Neural progenitor cell (in vitro differentiated cells): ENCODE data around the gene C9orf78. TPM values are rescaled to one million over a fixed set of nuclear protein-coding genes. Genes with fewer than 3 reads are reported as not detected.
A peak's percentile ranks its signal among the peaks of the same experiment; 100 is the strongest.

Experiments used
- DNase-seq: peaks from one replicate; pipeline ENCODE4 v3.0.0-alpha.2; 2016; ENCODE audit warnings: low spot score
- H2AFZ ChIP-seq: fragments of 200-600 bp; sonication (generic); replicated peaks from 2 replicates; pipeline ENCODE4 v1.6.1; 2016; ENCODE audit warnings: antibody characterized with exemption
- H3F3A ChIP-seq: fragments of 200-600 bp; sonication (generic); 2 replicates; pipeline ENCODE4 v1.6.1; 2016; ENCODE audit warnings: antibody characterized with exemption, low read depth
- H3K27ac ChIP-seq: fragments of 200-600 bp; sonication (generic); 2 replicates; pipeline ENCODE4 v1.5.1; 2016; ENCODE audit warnings: mild to moderate bottlenecking
- H3K27me3 ChIP-seq: fragments of 200-600 bp; sonication (generic); 2 replicates; pipeline ENCODE4 v1.6.1; 2016; ENCODE audit warnings: mild to moderate bottlenecking, moderate library complexity
- H3K36me3 ChIP-seq: fragments of 200-600 bp; sonication (generic); 2 replicates; pipeline ENCODE4 v1.5.1; 2016
- H3K4me1 ChIP-seq: fragments of 200-600 bp; sonication (generic); 2 replicates; pipeline ENCODE4 v1.6.1; 2016; ENCODE audit warnings: mixed run types
- H3K4me2 ChIP-seq: fragments of 200-600 bp; sonication (generic); 2 replicates; pipeline ENCODE4 v1.6.1; 2016
- H3K4me3 ChIP-seq: fragments of 200-600 bp; sonication (generic); 2 replicates; pipeline ENCODE4 v1.5.1; 2016
- H3K79me2 ChIP-seq: fragments of 200-600 bp; sonication (generic); 2 replicates; pipeline ENCODE4 v1.6.1; 2016; ENCODE audit warnings: low read depth
- H3K9ac ChIP-seq: fragments of 200-600 bp; sonication (generic); 2 replicates; pipeline ENCODE4 v1.6.1; 2016
- H3K9me3 ChIP-seq: fragments of 200-600 bp; sonication (generic); 2 replicates; pipeline ENCODE4 v1.5.1; 2016; ENCODE audit warnings: low read depth
- H4K20me1 ChIP-seq: fragments of 200-600 bp; sonication (generic); 2 replicates; pipeline ENCODE4 v1.6.1; 2016; ENCODE audit warnings: low read depth
- H3K27ac Mint-ChIP-seq: 3 replicates; pipeline ENCODE4 v1.8.0; 2021; ENCODE audit warnings: mixed read lengths
- H3K27me3 Mint-ChIP-seq: 2 replicates; pipeline ENCODE4 v1.8.0; 2022; ENCODE audit warnings: low read depth, mild to moderate bottlenecking, inconsistent platforms, moderate library complexity, mixed read lengths; ENCODE audit not compliant: insufficient read depth
- H3K36me3 Mint-ChIP-seq: 3 replicates; pipeline ENCODE4 v1.8.0; 2021; ENCODE audit warnings: mixed read lengths
- H3K4me1 Mint-ChIP-seq: 3 replicates; pipeline ENCODE4 v1.8.0; 2021; ENCODE audit warnings: mixed read lengths
- H3K4me3 Mint-ChIP-seq: 3 replicates; pipeline ENCODE4 v1.8.0; 2021; ENCODE audit warnings: mild to moderate bottlenecking, moderate library complexity, mixed read lengths
- H3K9me3 Mint-ChIP-seq: 3 replicates; pipeline ENCODE4 v1.8.0; 2020; ENCODE audit warnings: mixed read lengths
- EZH2 ChIP-seq: fragments of 200-600 bp; sonication (generic); IDR thresholded peaks from 2 replicates; pipeline ENCODE4 v1.6.1; 2017; ENCODE audit warnings: antibody characterized with exemption, mild to moderate bottlenecking, moderate library complexity
- EZH2phosphoT487 ChIP-seq: fragments of 200-600 bp; sonication (generic); IDR thresholded peaks from 2 replicates; pipeline ENCODE4 v1.6.1; 2017; ENCODE audit warnings: antibody characterized with exemption
- total RNA-seq: library from RNA; depleted of rRNA; stranded (reverse); fragments of >200 nt; gene quantifications from 2 replicates; pipeline ENCODE4 v1.2.3, GENCODE V29; 2015; ENCODE audit warnings: low replicate concordance
- TF ChIP-seq, protein P1 (sequence below): fragments of 200-600 bp; sonication (generic); IDR thresholded peaks from 2 replicates; pipeline ENCODE4 v1.5.1; 2017; ENCODE audit warnings: antibody characterized with exemption, mild to moderate bottlenecking

C9orf78 gene
- 40.9 and 42.2 TPM in 2 replicates for total RNA-seq

DNA sequence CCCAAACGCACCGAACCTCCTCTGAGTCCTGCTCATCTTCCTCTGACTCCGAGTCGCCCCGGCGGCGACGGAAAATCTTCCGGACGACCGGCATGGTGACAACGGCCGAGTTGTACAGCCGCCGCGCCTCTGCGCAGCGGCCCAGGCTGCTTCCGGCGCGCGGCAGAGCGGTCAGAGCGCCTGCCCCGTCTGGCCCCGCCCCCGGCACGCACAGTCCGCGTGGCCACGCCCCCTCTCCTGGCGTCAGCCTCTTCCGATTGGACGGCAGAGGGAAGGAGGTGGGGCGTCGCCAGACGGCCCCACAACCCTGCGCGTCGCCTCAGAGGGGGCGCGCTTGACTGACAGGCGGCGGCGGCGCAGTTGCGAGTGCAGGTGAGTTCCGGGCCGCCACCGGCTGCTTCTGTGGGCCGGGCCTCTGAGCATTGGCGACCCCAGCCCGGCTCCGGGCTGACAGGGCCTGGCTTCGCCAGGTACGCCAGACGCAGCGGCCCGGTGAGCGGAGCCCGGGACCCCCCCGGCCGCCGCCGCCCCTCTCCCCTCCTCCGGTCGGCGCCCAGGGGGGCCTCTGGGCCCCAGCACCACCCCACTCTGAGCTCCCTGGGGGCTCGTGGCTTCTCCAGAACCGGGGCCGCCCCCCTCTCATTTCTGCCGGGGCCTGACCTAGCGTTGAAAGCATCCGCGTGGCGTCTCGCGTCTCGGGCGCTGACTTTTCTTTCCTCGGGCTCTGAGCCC, at the start of gene C9orf78, which contains the start of gene USP20:
Gene C9orf78, minus strand, starts transcription at position 148 of the 732 bp plus-strand sequence. Its CDS starts 54 bp downstream, at position 94.
Gene USP20, plus strand, starts transcription at position 331 of the 732 bp plus-strand sequence. CDS start 17,098 bp downstream, outside the sequence.
- Histone ChIP-seq H2AFZ (peak within 1 kb of the TSS; percentile 71), H3K27ac (no peak within 1 kb of the TSS)
- peak; percentile 100 for DNase-seq

GRCh38 chr9:129884220-129885017, 49.3 kb upstream of the C9orf78 start:
- H3K4me1 ChIP-seq, result peaks cover 21% of the 10 kb centered on the region
- H3F3A ChIP-seq, result peaks cover 23% of the 10 kb centered on the region
- H3K27me3 ChIP-seq, result no peaks in the 10 kb centered on the region
- DNase-seq, result peak; percentile 94
- no peaks in the 10 kb centered on the region for H3K36me3 ChIP-seq
- no peak overlapping the region for H2AFZ ChIP-seq
- H4K20me1 ChIP-seq, result no peaks in the 10 kb centered on the region
- H3K4me3 ChIP-seq, result peak overlapping the region; percentile 13
- H3K79me2 ChIP-seq, result no peaks in the 10 kb centered on the region
- peak overlapping the region; percentile 67 for H3K4me2 ChIP-seq
- peaks cover 37% of the 10 kb centered on the region for H3K4me1 Mint-ChIP-seq
- peak overlapping the region; percentile 86 for H3K27ac Mint-ChIP-seq
- H3K27me3 Mint-ChIP-seq, result no peaks in the 10 kb centered on the region
- H3K9me3 ChIP-seq, result no peaks in the 10 kb centered on the region
- H3K27ac ChIP-seq, result no peak overlapping the region
- H3K36me3 Mint-ChIP-seq, result peaks cover 12% of the 10 kb centered on the region
- TF ChIP-seq EZH2phosphoT487 (no peak), EZH2 (no peak)
- TF ChIP-seq, protein P1, sequence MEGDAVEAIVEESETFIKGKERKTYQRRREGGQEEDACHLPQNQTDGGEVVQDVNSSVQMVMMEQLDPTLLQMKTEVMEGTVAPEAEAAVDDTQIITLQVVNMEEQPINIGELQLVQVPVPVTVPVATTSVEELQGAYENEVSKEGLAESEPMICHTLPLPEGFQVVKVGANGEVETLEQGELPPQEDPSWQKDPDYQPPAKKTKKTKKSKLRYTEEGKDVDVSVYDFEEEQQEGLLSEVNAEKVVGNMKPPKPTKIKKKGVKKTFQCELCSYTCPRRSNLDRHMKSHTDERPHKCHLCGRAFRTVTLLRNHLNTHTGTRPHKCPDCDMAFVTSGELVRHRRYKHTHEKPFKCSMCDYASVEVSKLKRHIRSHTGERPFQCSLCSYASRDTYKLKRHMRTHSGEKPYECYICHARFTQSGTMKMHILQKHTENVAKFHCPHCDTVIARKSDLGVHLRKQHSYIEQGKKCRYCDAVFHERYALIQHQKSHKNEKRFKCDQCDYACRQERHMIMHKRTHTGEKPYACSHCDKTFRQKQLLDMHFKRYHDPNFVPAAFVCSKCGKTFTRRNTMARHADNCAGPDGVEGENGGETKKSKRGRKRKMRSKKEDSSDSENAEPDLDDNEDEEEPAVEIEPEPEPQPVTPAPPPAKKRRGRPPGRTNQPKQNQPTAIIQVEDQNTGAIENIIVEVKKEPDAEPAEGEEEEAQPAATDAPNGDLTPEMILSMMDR, result no peak
- H3K9me3 Mint-ChIP-seq, result no peaks in the 10 kb centered on the region
- peak overlapping the region; percentile 80 for H3K4me3 Mint-ChIP-seq
- H3K9ac ChIP-seq, result no peak overlapping the region

More for the DNA sequence above, at the start of gene C9orf78, which contains the start of gene USP20:
- Histone ChIP-seq H3K79me2 (peaks cover 28% of the 10 kb centered on the region), H3K27me3 (no peaks in the 10 kb centered on the region), H3K9ac (peak within 1 kb of the TSS; percentile 69), H3K4me3 (peak within 1 kb of the TSS; percentile 90), H3K9me3 (no peaks in the 10 kb centered on the region), H3K36me3 (no peaks in the 10 kb centered on the region), H3K4me1 (peaks cover 5% of the 10 kb centered on the region), H3K4me2 (peak within 1 kb of the TSS; percentile 97), H4K20me1 (peaks cover 10% of the 10 kb centered on the region), H3F3A (peaks cover 11% of the 10 kb centered on the region)
- peak within 1 kb of the TSS; percentile 98 for H3K4me3 Mint-ChIP-seq
- peaks cover 8% of the 10 kb centered on the region for H3K36me3 Mint-ChIP-seq
- peak within 1 kb of the TSS; percentile 66 for H3K27ac Mint-ChIP-seq
- H3K9me3 Mint-ChIP-seq, result no peaks in the 10 kb centered on the region
- TF ChIP-seq, protein P1, result no peak
- TF ChIP-seq EZH2phosphoT487, result no peak
- no peak for TF ChIP-seq EZH2
- H3K4me1 Mint-ChIP-seq, result peaks cover 31% of the 10 kb centered on the region
- H3K27me3 Mint-ChIP-seq, result peaks cover 9% of the 10 kb centered on the region

DNA sequence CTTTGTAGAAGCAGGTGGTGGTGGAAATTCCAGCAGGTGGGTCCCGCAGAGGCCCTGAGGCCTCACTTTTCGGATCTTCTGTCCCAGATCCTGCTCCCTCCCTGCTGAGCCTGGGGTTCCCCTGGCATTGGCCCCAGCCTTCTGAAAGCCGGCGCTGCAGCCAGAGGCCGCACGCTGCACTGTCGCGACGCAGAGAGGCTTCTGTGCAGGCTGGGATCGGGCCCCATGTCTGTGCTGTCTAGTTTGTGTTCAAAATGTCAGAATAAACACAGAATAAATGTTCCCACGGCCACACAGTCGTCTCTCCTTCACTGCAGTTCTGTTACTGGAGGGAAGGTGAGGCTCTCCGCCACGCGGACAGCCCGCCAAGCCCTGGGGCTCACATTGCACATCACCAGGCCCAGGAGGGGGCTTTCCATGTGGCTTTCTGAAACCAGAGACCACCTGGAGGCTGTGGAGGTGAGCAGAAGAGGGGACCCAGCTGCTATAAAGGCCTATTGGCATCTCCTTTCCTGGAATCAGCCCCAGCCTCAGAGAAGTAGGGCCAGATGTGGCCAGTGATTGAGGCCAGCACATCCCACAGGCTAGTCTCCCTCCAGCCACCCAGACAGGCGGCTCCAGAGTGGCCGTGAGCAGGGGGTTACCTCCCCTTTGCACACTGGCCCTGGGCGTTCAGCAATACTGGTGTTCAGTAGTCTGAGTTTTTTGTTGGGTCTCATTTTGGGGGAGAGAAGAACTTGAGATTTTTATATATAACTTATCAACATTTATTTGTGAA, 46.7 kb upstream of the C9orf78 start:
- H3K4me3 Mint-ChIP-seq, result no peak overlapping the region
- H3K36me3 Mint-ChIP-seq, result peaks cover 6% of the 10 kb centered on the region
- Histone ChIP-seq H3K4me1 (peaks cover 21% of the 10 kb centered on the region), H4K20me1 (no peaks in the 10 kb centered on the region), H3K9ac (no peak overlapping the region), H3K4me2 (no peak overlapping the region), H3K27me3 (no peaks in the 10 kb centered on the region), H2AFZ (no peak overlapping the region), H3K79me2 (no peaks in the 10 kb centered on the region), H3K27ac (no peak overlapping the region), H3K36me3 (no peaks in the 10 kb centered on the region), H3K4me3 (no peak overlapping the region), H3K9me3 (no peaks in the 10 kb centered on the region), H3F3A (peaks cover 19% of the 10 kb centered on the region)
- peaks cover 21% of the 10 kb centered on the region for H3K4me1 Mint-ChIP-seq
- H3K9me3 Mint-ChIP-seq, result no peaks in the 10 kb centered on the region
- DNase-seq, result no peak
- no peak overlapping the region for H3K27ac Mint-ChIP-seq
- TF ChIP-seq EZH2 (no peak), EZH2phosphoT487 (no peak)
- TF ChIP-seq, protein P1, result no peak
- no peaks in the 10 kb centered on the region for H3K27me3 Mint-ChIP-seq
